ENCODE results near the gene TNRC18. TPM values are rescaled to one million over a fixed set of nuclear protein-coding genes. Genes with fewer than 3 reads are reported as not detected.

The TNRC18 gene
- total RNA-seq, 1 donor from 2014 or later = 57.2 TPM

GRCh38 chr7:5431560-5432015 lies 8.0 kb upstream of the TNRC18 start:
- H3K9me3 Mint-ChIP-seq = peaks cover 5% of the 10 kb centered on the region
- ChIA-PET CTCF (no interaction called here), POLR2A (interaction anchor here (0.5 kb wide), 1 partner anchor 459 kb away, joined by 5 read pairs; no protein-coding TSS in a partner anchor)
- no peak overlapping the region for H3K27ac Mint-ChIP-seq
- ATAC-seq (ENCODE audit: low read depth) = no peak
- DNase-seq = no peak
- intact Hi-C loops (cut with micrococcal nuclease) = no loop called here
- peaks cover 40% of the 10 kb centered on the region for H3K27me3 Mint-ChIP-seq
- H3K36me3 Mint-ChIP-seq (ENCODE audit: low read depth) = no peaks in the 10 kb centered on the region
- H3K4me1 Mint-ChIP-seq = peaks cover 31% of the 10 kb centered on the region
- no peak for TF ChIP-seq CTCF (IDR thresholded peaks at IDR 0.05)
- no peak overlapping the region for H3K4me3 Mint-ChIP-seq

GRCh38 chr7:5430612-5430947 lies 6.9 kb upstream of the TNRC18 start:
- peaks cover 45% of the 10 kb centered on the region for H3K27me3 Mint-ChIP-seq
- H3K36me3 Mint-ChIP-seq (ENCODE audit: low read depth) = no peaks in the 10 kb centered on the region
- ChIA-PET POLR2A (interaction anchor here (0.6 kb wide), 1 partner anchor 74 kb away, joined by 6 read pairs; no protein-coding TSS in a partner anchor), CTCF (no interaction called here)
- no peak for TF ChIP-seq CTCF (IDR thresholded peaks at IDR 0.05)
- H3K27ac Mint-ChIP-seq = no peak overlapping the region
- intact Hi-C loops (cut with micrococcal nuclease) = no loop called here
- peaks cover 5% of the 10 kb centered on the region for H3K9me3 Mint-ChIP-seq
- H3K4me1 Mint-ChIP-seq = peaks cover 34% of the 10 kb centered on the region
- DNase-seq = no peak
- no peak overlapping the region for H3K4me3 Mint-ChIP-seq
- no peak for ATAC-seq (ENCODE audit: low read depth)

GRCh38 chr7:5429857-5430611 lies 6.4 kb upstream of the TNRC18 start:
- Mint-ChIP-seq H3K36me3 (ENCODE audit: low read depth) (no peaks in the 10 kb centered on the region), H3K27ac (no peak overlapping the region), H3K27me3 (peaks cover 46% of the 10 kb centered on the region), H3K4me1 (peaks cover 36% of the 10 kb centered on the region), H3K9me3 (peaks cover 5% of the 10 kb centered on the region), H3K4me3 (no peak overlapping the region)
- intact Hi-C loops (cut with micrococcal nuclease) = no loop called here
- CTCF ChIA-PET = no interaction called here
- no peak for TF ChIP-seq CTCF (IDR thresholded peaks at IDR 0.05)
- DNase-seq (no peak), ATAC-seq (ENCODE audit: low read depth) (no peak)
- POLR2A ChIA-PET = no interaction called here

- H3K36me3 Mint-ChIP-seq (ENCODE audit: low read depth) = no peaks in the 10 kb centered on the region
- H3K27me3 Mint-ChIP-seq = peaks cover 50% of the 10 kb centered on the region
- no peak for TF ChIP-seq CTCF (IDR thresholded peaks at IDR 0.05)
- CTCF ChIA-PET = no interaction called here
- ATAC-seq (ENCODE audit: low read depth) = no peak
- no peak for DNase-seq
- intact Hi-C loops (cut with micrococcal nuclease) = no loop called here
- H3K4me3 Mint-ChIP-seq = no peak overlapping the region
- POLR2A ChIA-PET = interaction anchor here (0.5 kb wide), 1 partner anchor 19 kb away, joined by 3 read pairs; no protein-coding TSS in a partner anchor
- no peak overlapping the region for H3K27ac Mint-ChIP-seq
- peaks cover 42% of the 10 kb centered on the region for H3K4me1 Mint-ChIP-seq
- peaks cover 5% of the 10 kb centered on the region for H3K9me3 Mint-ChIP-seq
These were observed 5.7 kb upstream of the TNRC18 start for GRCh38 chr7:5429253-5429856.

- ChIA-PET POLR2A (interaction anchor here (0.5 kb wide), 2 partner anchors 19 to 99 kb away, joined by 3 to 6 read pairs; no protein-coding TSS in a partner anchor), CTCF (no interaction called here)
- no peak for TF ChIP-seq CTCF (IDR thresholded peaks at IDR 0.05)
- Mint-ChIP-seq H3K9me3 (peaks cover 5% of the 10 kb centered on the region), H3K4me3 (no peak overlapping the region), H3K27ac (no peak overlapping the region), H3K4me1 (peaks cover 46% of the 10 kb centered on the region), H3K27me3 (peaks cover 51% of the 10 kb centered on the region), H3K36me3 (ENCODE audit: low read depth) (no peaks in the 10 kb centered on the region)
- ATAC-seq (ENCODE audit: low read depth) (no peak), DNase-seq (peak; percentile 20)
- intact Hi-C loops (cut with micrococcal nuclease) = no loop called here
These were observed 5.0 kb upstream of the TNRC18 start for GRCh38 chr7:5428478-5429252.

All from activated B cell treated with CpG ODN at 0.5 μM for 24 hours (primary cell).